Measurements from ENCODE around the gene ZSCAN30.

ZSCAN30 gene

GRCh38 chr18:35290094-35290735, at the start of gene ZSCAN30:
Gene ZSCAN30, minus strand, starts transcription at chr18:35290229. Its CDS starts 25,877 bp downstream, at chr18:35264352.
- DNase-seq (ENCODE audit: low read depth in 2 of 2): peak; percentile 91 to 94

GRCh38 chr18:35337286-35337685, 47.3 kb upstream of the ZSCAN30 start:
- no peak for DNase-seq (ENCODE audit: low read depth in 2 of 2)

DNA sequence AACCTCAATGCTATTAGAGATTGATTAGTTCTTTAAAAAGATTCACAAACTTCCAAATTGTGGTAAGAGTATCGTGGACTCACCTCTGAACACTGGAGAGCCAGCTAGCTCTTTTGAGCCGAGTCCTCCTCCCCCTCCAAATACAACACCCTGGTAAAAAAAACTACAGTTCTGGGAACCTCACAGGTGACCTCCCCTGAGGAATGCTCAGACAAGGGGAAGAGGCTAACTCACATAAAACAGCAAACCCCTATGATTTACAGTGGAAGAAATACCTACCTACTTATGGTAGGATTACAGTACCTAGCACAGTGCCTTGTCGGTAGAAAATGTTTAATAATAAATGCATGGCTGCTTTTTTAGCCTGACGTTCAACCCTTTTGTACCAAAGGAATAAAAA, 45.8 kb upstream of the ZSCAN30 start:
- no peak for DNase-seq (ENCODE audit: low read depth in 2 of 2)

DNA sequence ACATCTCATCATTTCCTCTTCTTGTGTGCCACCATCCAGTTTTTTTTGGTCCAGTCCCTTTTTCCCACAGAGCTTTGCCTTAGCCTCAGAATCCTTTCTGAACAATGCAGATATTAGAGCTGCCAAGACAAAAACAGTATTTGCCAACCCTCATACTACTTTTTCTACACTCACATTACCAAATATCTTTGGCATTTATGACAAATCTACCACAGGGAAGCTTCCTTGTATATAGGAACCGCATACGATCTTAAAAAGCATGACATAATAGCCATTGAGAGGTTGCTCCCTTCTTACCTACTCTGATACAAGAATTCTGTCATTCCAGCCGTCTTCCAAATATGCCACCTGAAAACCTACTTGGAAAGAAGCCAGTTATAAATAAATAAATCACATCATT, 44.8 kb upstream of the ZSCAN30 start:
- DNase-seq (ENCODE audit: low read depth in 2 of 2): no peak

GRCh38 chr18:35334212-35334611, 44.2 kb upstream of the ZSCAN30 start:
- DNase-seq (ENCODE audit: low read depth in 2 of 2): no peak

DNA sequence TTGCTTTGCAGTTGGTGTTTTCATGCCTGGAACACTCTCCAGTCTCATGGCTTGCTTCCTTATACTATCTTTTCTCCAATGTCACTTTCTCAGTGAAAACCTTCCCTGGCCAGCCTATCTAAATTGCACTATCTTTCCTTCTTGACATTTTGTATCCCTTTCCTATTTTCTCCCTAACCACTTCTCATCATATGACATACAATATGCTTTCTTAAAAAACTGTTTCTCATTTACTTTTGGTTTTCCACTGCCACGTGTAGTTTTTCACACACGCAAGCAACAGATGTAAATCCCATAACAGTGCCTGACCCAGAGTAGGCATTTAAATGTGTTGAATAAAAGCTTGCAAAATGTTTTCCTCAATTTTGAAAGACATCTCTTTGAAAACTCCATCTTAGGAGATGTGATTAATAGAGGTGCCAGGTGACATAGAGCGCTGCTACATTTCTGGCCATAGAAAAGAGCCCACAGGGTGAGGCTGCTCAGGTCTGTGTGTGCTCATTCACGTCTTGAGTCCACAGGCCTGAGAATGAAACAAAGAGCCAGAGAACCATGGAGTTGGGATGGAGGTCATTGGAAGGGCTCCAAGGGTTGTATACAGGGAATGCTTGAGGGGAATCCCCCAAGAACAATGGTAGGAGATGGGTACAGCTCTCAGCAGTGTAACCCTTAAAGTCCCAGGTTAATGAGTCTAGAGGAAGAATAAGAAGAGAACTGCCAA, 41.5 kb upstream of the ZSCAN30 start:
- DNase-seq (ENCODE audit: low read depth in 2 of 2): no peak

GRCh38 chr18:35328868-35329267, 38.8 kb upstream of the ZSCAN30 start:
- DNase-seq (ENCODE audit: low read depth in 2 of 2): no peak

- no peak for DNase-seq (ENCODE audit: low read depth in 2 of 2)
Observed at GRCh38 chr18:35326695-35327387, 36.8 kb upstream of the ZSCAN30 start.

DNA sequence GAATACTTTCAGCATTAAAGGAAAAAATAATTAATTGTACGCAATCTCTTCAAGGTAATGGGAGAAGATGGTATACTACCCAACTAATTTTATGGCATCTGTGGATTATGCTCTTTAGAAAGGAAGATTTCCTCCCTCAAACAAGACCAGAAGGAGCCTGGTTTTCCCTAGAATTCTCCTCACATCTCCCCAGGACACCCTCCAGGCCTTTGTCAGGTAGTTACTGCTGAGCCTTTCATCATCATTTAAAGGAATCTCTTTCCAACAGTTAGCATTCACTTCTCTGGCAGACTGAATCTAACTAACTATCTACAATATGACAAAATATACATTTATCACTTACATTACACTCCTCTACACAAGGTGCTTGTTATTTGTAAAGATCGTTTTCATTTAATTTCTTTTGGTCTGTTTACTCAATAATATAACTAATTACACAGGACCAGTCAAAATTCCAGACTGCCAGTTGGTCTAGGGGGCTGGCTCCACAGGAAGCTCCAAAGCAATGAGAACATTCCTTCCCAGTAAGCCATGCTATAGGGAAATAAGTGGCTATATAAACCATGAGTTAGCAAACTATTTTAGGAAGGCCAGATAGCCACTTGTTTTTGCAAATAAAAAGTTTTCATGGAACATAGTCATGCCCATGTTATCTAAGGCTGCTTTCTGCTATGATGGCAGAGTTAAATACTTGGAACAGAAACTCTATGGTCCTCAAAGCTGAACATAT, 35.1 kb upstream of the ZSCAN30 start:
- DNase-seq (ENCODE audit: low read depth in 2 of 2): no peak

DNA sequence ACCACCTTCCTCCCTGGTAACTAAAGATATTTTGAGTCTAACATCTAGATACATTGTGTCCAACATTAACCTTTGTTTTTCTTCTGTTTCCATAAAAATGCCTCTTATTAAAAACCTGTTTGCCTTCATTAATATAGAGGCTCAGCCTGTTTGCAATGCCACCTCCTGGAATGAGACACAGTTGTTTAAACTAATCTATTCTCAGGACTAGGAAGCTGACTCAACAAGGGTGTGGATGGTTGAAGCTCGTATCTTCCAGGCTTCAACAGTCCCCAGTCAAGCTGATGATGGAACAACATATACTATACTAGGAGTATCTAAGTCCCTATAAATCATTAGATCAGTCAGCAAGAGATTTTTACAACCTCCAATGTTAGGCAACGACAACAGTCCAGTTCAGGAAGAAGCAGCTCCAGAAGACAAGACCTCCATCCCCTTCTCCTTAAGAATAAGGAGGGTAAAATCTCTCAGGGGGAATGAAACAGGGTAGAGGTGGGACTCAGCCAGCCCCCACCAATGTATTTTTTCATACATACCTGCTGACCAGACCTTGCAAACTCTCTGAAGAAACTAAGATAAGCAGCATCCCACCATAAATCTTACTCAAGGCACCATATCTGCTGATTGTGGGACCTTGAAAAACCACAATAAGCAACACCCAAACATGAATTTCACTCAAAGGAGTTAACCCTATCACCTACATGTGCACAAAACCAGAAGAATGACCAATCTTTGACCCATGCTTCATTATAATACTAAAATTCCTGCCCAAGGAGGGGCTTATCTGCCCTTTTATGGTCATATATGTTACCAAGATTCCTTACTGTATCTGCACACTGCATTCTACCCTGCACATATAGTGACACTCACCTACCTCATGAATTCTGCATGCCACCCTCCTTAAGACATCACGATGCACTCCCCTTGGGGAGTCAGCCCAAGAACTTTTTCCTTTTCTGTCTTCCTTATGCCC, 32.7 kb upstream of the ZSCAN30 start:
- no peak for DNase-seq (ENCODE audit: low read depth in 2 of 2)

DNA sequence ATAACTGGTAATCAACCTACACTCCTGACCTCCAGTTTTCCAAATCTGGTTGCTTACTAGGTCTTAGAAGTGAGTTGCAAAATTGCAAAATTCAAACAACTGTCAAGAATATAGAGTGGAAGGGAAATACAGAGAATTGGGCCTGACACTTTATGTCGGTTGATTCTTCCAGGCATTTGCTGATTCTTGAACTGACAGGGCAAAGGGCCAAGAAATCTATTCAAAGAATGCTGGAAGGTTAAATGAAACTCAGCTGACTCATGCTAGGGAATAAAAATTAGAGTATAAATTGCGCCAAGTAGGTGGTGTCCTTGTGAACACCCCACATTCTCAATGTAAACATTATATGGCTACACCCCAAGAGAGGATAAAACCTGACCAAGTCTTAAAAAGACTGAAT, 21.5 kb upstream of the ZSCAN30 start:
- no peak for DNase-seq (ENCODE audit: low read depth in 2 of 2)

- no peak for DNase-seq (ENCODE audit: low read depth in 2 of 2)
Observed at GRCh38 chr18:35306588-35307250, 16.7 kb upstream of the ZSCAN30 start.

- no peak for DNase-seq (ENCODE audit: low read depth in 2 of 2)
Observed at GRCh38 chr18:35303610-35304009, 13.6 kb upstream of the ZSCAN30 start.

DNA sequence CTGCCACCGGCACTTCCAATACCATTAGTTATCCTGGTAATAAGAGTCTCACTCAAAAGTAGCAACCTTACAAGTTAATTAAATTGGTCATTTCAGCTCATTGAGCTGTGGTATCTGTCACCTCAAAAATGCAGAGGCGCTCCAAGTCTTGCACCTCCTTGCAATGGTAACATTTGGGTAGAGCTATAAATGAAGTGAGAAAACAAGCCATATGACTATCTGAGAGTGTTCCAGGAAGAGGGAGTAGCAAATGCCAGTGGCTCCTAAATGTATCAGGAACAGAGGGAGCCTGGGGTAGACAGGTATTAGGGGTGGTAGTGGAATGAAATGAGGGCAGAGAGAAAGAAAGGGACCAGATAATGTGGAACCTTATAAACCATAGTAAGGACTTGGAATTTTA, 6.0 kb upstream of the ZSCAN30 start:
- DNase-seq (ENCODE audit: low read depth in 2 of 2): no peak

DNA sequence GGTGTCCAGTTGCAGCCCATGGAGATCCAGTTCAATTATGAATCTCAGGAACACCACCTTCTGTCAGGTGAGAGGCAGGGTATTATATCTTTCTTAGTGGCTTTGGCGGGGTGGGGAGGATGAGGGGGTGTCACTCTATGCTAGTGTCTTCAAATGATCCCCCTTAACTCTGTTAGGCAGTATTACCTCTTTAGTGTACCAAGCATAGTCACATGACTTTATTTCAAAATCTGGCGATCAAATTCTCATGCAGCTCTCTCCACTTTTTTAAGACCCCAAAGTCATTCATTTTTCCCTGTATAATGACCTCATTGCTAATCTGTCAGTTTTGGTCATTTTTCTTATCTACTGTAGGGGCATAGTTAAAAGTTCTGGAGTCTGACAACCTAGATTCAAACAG, 1.1 kb upstream of the ZSCAN30 start:
- DNase-seq (ENCODE audit: low read depth in 2 of 2): no peak

- DNase-seq (ENCODE audit: low read depth in 2 of 2): no peak
Observed at GRCh38 chr18:35289727-35290093, 319 bp downstream of the ZSCAN30 start.

DNA sequence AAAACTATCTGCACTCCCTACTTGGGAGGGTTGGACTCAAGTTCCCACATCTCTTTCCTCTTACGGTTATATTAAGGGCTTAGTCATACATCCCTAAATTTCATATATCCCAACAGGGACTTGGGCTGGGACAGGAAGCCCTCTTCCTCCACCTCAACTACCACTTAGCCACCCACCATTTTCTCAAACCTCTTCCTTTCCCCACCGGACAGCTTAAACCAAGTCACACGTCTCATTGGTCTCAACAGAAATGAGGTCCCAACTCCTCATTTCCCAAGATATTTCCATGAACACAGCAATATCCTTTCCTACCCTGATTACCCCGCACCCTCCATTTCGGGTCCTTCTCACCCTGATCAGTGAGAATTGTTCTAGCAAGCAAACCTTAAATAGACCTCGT, 736 bp downstream of the ZSCAN30 start:
- DNase-seq (ENCODE audit: low read depth in 2 of 2): no peak

GRCh38 chr18:35284841-35285240, 5.2 kb downstream of the ZSCAN30 start:
- DNase-seq (ENCODE audit: low read depth in 2 of 2): no peak

DNA sequence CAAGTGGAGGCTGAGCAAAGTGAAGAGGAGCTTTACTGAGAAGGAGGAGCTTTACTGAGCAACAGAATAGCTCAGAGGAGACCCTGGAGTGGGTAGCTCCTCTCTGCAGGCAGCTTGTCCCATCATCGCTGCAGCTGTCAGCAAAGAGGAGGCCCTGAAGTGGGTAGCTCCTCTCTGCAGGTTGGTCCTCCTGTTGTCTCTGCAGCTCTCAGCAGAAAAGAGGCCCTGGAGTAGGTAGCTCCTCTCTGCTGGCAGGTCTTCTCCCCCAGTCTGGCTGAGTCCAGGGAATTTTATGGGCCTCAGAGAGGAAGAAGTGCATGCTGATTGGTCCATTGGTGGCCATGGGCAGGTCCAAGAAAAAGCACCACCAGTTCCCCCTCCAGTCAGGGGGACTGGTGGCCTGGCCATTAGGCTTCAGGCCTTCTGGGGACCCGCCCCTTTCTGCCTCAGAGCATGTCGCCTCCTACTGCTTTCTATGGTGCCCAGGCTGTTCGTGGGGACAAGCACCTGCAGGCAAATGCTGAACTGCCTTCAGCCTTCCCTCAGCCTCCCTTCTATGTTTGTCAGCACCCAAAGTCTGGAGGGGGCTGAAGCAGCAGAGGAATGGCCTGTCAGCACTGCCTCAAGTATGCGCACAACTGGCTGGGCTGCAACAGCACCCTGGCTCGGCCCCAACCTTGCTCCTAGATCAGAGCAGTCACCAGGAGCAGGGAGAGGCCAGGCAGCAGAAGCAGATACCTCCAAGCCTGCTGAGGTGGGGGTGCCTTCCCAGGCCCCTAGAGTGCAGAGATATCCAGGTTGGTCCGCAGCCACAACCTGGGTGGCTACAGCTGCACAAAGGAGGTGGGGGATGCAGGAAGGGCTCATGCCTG, 5.9 kb downstream of the ZSCAN30 start:
- no peak for DNase-seq (ENCODE audit: low read depth in 2 of 2)

DNA sequence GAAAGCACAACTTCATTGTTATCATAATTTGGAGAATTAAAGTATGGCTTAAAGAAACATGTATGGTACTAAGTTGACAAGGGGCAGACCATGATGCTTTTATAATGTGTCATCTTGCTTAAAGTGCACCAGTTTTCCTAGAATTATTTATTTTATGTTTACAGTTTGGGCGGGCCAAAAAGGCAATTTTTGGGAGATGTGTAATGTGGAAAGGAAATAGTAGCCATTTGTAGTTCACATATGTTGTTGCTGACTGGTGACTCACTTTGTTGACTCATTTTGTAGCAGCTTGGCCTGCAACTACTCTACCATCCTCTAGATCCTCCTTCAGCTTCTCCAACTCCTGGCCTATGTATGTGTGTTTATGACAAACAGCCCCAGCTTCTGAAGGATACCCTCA, 7.7 kb downstream of the ZSCAN30 start:
- DNase-seq (ENCODE audit: low read depth in 2 of 2): no peak
